Measurements from ENCODE around the gene ANKRD28.

DNA sequence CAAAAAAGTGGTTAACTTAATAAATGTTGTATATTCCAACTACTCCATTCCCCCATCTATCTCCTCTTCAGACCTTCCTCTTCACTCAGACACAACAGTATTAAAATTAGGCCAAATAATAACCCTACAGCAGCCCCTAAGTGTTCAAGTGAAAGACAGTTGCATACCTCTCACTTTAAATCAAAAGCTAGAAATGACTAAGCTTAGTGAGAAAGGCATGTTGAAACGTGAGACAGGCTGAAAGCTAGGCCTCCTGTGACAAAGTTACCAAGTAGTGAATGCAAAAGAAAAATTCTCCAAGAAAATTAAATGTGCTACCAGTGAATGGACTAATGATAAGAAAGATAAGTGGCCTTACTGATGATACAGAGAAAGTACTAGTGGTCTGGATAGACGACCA lies 71.7 kb downstream of the ANKRD28 start:
- TF ChIP-seq CTCF (conservative IDR thresholded peaks at IDR 0.05) (no peak), ZFX (IDR thresholded peaks at IDR 0.05) (no peak)

Data from C4-2B (cell line).